ENCODE measurements around the gene NLRP3. TPM values are rescaled to one million over a fixed set of nuclear protein-coding genes. Genes with fewer than 3 reads are reported as not detected.
"Not testable (repeated sequence)": the region's sequence is repeated elsewhere in the genome, so short reads cannot be mapped to it uniquely, and the experiment has no call there.

NLRP3 gene
- total RNA-seq, 1 experiment from 2014 or later: not detected

- H3K36me3 Mint-ChIP-seq (ENCODE audit: insufficient read depth in 1 of 3, low read depth in 3 of 3): no peaks in the 10 kb centered on the region
- Histone ChIP-seq H2BK120ac (ENCODE audit: low read depth, low read length, poor library complexity, severe bottlenecking) (no peak overlapping the region), H3K23ac (ENCODE audit: insufficient read length, low read depth, low read length) (no peak overlapping the region), H3K56ac (ENCODE audit: insufficient read length, low read depth, low read length) (no peak overlapping the region), H4K91ac (ENCODE audit: insufficient read length, low read depth, low read length) (no peak overlapping the region), H3K4me1 (ENCODE audit: insufficient read depth, low read length) (peaks cover 3% of the 10 kb centered on the region; the same call in 1 of the 2 replicates), H3K4ac (ENCODE audit: low read depth, low read length) (no peak overlapping the region), H3K27me3 (ENCODE audit: insufficient read depth, low read length) (no peaks in the 10 kb centered on the region), H2BK12ac (ENCODE audit: insufficient read length, low read depth, low read length) (no peak overlapping the region), H4K20me1 (ENCODE audit: control insufficient read depth, insufficient read depth, insufficient read length) (no peaks in the 10 kb centered on the region), H2BK15ac (ENCODE audit: low read depth, low read length) (no peak overlapping the region), H3K9me3 (ENCODE audit: control insufficient read depth, low read depth, low read length) (no peaks in the 10 kb centered on the region), H3K27ac (ENCODE audit: insufficient read length, low read depth, low read length) (no peak overlapping the region), H2AFZ (ENCODE audit: low read length) (no peak overlapping the region), H4K8ac (replicated peaks; ENCODE audit: insufficient read length, low read depth, low read length) (no peak overlapping the region), H3K79me2 (ENCODE audit: insufficient read depth, low read length) (no peaks in the 10 kb centered on the region), H2BK5ac (ENCODE audit: insufficient read length, low read length) (no peak overlapping the region), H2AK5ac (ENCODE audit: insufficient read length, low read length) (no peak overlapping the region), H4K5ac (ENCODE audit: insufficient read length, low read depth, low read length) (no peak overlapping the region), H3K9ac (ENCODE audit: extremely low read depth, insufficient read length, low read length) (no peak overlapping the region), H3K14ac (ENCODE audit: insufficient read depth, low read length) (no peak overlapping the region), H3K79me1 (ENCODE audit: insufficient read depth, low read depth, low read length, poor library complexity, severe bottlenecking) (no peaks in the 10 kb centered on the region), H2BK20ac (ENCODE audit: low read depth, low read length, poor library complexity, severe bottlenecking) (no peak overlapping the region), H3K18ac (ENCODE audit: insufficient read length, low read depth, low read length) (no peak overlapping the region), H3K23me2 (ENCODE audit: insufficient read length, low read depth, low read length, poor library complexity, severe bottlenecking) (no peaks in the 10 kb centered on the region), H3T11ph (ENCODE audit: low read length) (no peak overlapping the region), H3K4me2 (ENCODE audit: insufficient read depth, insufficient read length, low read length) (no peak overlapping the region)
- peaks cover 17% of the 10 kb centered on the region for H3K27me3 Mint-ChIP-seq (ENCODE audit: low read depth)
- no peak for DNase-seq
- no peak overlapping the region for H3K27ac Mint-ChIP-seq
- TF ChIP-seq CTCF (conservative IDR thresholded peaks at IDR 0.05): no peak
- H3K4me1 Mint-ChIP-seq: peaks cover 11 to 15% of the 10 kb centered on the region in 2 experiments
- no peaks in the 10 kb centered on the region; a peak in 1 of 5 replicates for H3K9me3 Mint-ChIP-seq
- no CpG with 5 or more reads among the region's 1 CpG for WGBS (ENCODE audit: extremely low coverage, insufficient read length, low lambda C conversion rate)
- no peak overlapping the region for H3K4me3 Mint-ChIP-seq
These were observed 23.9 kb upstream of the NLRP3 start for GRCh38 chr1:247392088-247392487.

GRCh38 chr1:247395075-247395474 lies 20.9 kb upstream of the NLRP3 start:
- H3K9me3 ChIP-seq (ENCODE audit: control insufficient read depth, low read depth, low read length); DNase-seq; H3K9ac ChIP-seq (ENCODE audit: extremely low read depth, insufficient read length, low read length); H4K8ac ChIP-seq (replicated peaks; ENCODE audit: insufficient read length, low read depth, low read length); H3K4me1 Mint-ChIP-seq; H3K14ac ChIP-seq (ENCODE audit: insufficient read depth, low read length); H4K91ac ChIP-seq (ENCODE audit: insufficient read length, low read depth, low read length); H2BK12ac ChIP-seq (ENCODE audit: insufficient read length, low read depth, low read length); H4K5ac ChIP-seq (ENCODE audit: insufficient read length, low read depth, low read length); H3K27ac Mint-ChIP-seq; H3K23me2 ChIP-seq (ENCODE audit: insufficient read length, low read depth, low read length, poor library complexity, severe bottlenecking); H2AK5ac ChIP-seq (ENCODE audit: insufficient read length, low read length); H3K27me3 ChIP-seq (ENCODE audit: insufficient read depth, low read length); H3K56ac ChIP-seq (ENCODE audit: insufficient read length, low read depth, low read length); H3K79me1 ChIP-seq (ENCODE audit: insufficient read depth, low read depth, low read length, poor library complexity, severe bottlenecking); H2BK120ac ChIP-seq (ENCODE audit: low read depth, low read length, poor library complexity, severe bottlenecking); H2AFZ ChIP-seq (ENCODE audit: low read length); H3K4me2 ChIP-seq (ENCODE audit: insufficient read depth, insufficient read length, low read length); H3K9me3 Mint-ChIP-seq; H2BK5ac ChIP-seq (ENCODE audit: insufficient read length, low read length); H4K20me1 ChIP-seq (ENCODE audit: control insufficient read depth, insufficient read depth, insufficient read length); H2BK20ac ChIP-seq (ENCODE audit: low read depth, low read length, poor library complexity, severe bottlenecking); H3K79me2 ChIP-seq (ENCODE audit: insufficient read depth, low read length); H3K27me3 Mint-ChIP-seq (ENCODE audit: low read depth); H3T11ph ChIP-seq (ENCODE audit: low read length); H3K4ac ChIP-seq (ENCODE audit: low read depth, low read length); H3K18ac ChIP-seq (ENCODE audit: insufficient read length, low read depth, low read length); H3K4me1 ChIP-seq (ENCODE audit: insufficient read depth, low read length); H2BK15ac ChIP-seq (ENCODE audit: low read depth, low read length); H3K4me3 Mint-ChIP-seq; H3K36me3 Mint-ChIP-seq (ENCODE audit: insufficient read depth in 1 of 3, low read depth in 3 of 3); H3K23ac ChIP-seq (ENCODE audit: insufficient read length, low read depth, low read length); H3K27ac ChIP-seq (ENCODE audit: insufficient read length, low read depth, low read length): not testable (repeated sequence)
- no CpG with 5 or more reads among the region's 8 CpGs for WGBS (ENCODE audit: extremely low coverage, insufficient read length, low lambda C conversion rate)

Data from H9 (cell line).